GM06990 (cell line): ENCODE results near the gene POLD2.

Experiments
- DNase-seq: peaks from one replicate; pipeline ENCODE4 v3.0.0-alpha.2; 2011; ENCODE audit not compliant: insufficient read length; ENCODE audit errors: extremely low read depth
- H3K27me3 ChIP-seq: replicated peaks from 2 replicates; pipeline ENCODE4 v1.6.0; 2011; ENCODE audit warnings: low read length; ENCODE audit not compliant: control insufficient read depth, insufficient read depth
- H3K36me3 ChIP-seq: 2 replicates; pipeline ENCODE4 v1.5.1; 2011; ENCODE audit warnings: low read length; ENCODE audit not compliant: control insufficient read depth, insufficient read depth
- H3K4me3 ChIP-seq: replicated peaks from 2 replicates; pipeline ENCODE4 v1.5.1; 2011; ENCODE audit warnings: low read depth, mild to moderate bottlenecking, control low read depth, low read length
- TF ChIP-seq, protein P1 (sequence below): IDR thresholded peaks from 2 replicates; pipeline ENCODE4 v1.5.1; 2011; ENCODE audit warnings: low read length, control low read depth, mild to moderate bottlenecking, inconsistent platforms; ENCODE audit not compliant: insufficient read depth, poor library complexity, severe bottlenecking

The POLD2 gene

GRCh38 chr7:44064791-44065430, 58.4 kb downstream of the POLD2 start:
- no peak for DNase-seq
- H3K4me3 ChIP-seq: no peak overlapping the region

More at GRCh38 chr7:44064791-44065430, 58.4 kb downstream of the POLD2 start:
- H3K36me3 ChIP-seq: peaks cover 13% of the 10 kb centered on the region
- TF ChIP-seq, protein P1, sequence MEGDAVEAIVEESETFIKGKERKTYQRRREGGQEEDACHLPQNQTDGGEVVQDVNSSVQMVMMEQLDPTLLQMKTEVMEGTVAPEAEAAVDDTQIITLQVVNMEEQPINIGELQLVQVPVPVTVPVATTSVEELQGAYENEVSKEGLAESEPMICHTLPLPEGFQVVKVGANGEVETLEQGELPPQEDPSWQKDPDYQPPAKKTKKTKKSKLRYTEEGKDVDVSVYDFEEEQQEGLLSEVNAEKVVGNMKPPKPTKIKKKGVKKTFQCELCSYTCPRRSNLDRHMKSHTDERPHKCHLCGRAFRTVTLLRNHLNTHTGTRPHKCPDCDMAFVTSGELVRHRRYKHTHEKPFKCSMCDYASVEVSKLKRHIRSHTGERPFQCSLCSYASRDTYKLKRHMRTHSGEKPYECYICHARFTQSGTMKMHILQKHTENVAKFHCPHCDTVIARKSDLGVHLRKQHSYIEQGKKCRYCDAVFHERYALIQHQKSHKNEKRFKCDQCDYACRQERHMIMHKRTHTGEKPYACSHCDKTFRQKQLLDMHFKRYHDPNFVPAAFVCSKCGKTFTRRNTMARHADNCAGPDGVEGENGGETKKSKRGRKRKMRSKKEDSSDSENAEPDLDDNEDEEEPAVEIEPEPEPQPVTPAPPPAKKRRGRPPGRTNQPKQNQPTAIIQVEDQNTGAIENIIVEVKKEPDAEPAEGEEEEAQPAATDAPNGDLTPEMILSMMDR: no peak
- no peaks in the 10 kb centered on the region for H3K27me3 ChIP-seq
